SK-N-SH (cell line): ENCODE results near the gene RB1.

Experiments used
- ELF1 ChIP-seq: IDR thresholded peaks from 2 replicates; pipeline ENCODE4 v1.4.0; 2012
- EP300 ChIP-seq, 2 experiments: IDR thresholded peaks; 2 replicates each; pipeline versions ENCODE4 v1.4.0 to v1.6.1; 2012; ENCODE audit warnings: borderline replicate concordance in 1 of 2, low read depth in 1 of 2, low read length in 1 of 2
- EZH2phosphoT487 ChIP-seq: fragments of 200-600 bp; sonication (generic); IDR thresholded peaks from 2 replicates; pipeline ENCODE4 v1.6.1; 2017; ENCODE audit warnings: low read depth, mixed run types, mild to moderate bottlenecking, antibody characterized with exemption, moderate library complexity, borderline replicate concordance
- FOXM1 ChIP-seq: IDR thresholded peaks from 2 replicates; pipeline ENCODE4 v1.4.0; 2012; ENCODE audit warnings: low read depth, mild to moderate bottlenecking
- MEF2A ChIP-seq: IDR thresholded peaks from 2 replicates; pipeline ENCODE4 v1.4.0; 2012; ENCODE audit warnings: low read depth, borderline replicate concordance
- MXI1 ChIP-seq: IDR thresholded peaks from 2 replicates; pipeline ENCODE4 v1.6.1; 2012; ENCODE audit warnings: mild to moderate bottlenecking, low read depth, low read length, improper control_type of control experiment
- NRF1 ChIP-seq: IDR thresholded peaks from 2 replicates; pipeline ENCODE4 v1.6.1; 2012; ENCODE audit warnings: low read depth, mild to moderate bottlenecking, low read length
- RAD21 ChIP-seq: IDR thresholded peaks from 2 replicates; pipeline ENCODE4 v1.6.1; 2012; ENCODE audit warnings: mild to moderate bottlenecking, low read length
- TAF1 ChIP-seq: IDR thresholded peaks from 2 replicates; pipeline ENCODE4 v1.6.1; 2012; ENCODE audit warnings: low read depth, mild to moderate bottlenecking, low read length, moderate library complexity, borderline replicate concordance
- YY1 ChIP-seq: IDR thresholded peaks from 2 replicates; pipeline ENCODE4 v1.4.0; 2012; ENCODE audit warnings: low read depth, mild to moderate bottlenecking
- TF ChIP-seq, protein P1 (sequence below): fragments of 200-600 bp; sonication (generic); IDR thresholded peaks from 2 replicates; pipeline ENCODE4 v1.6.1; 2017; ENCODE audit warnings: antibody characterized with exemption, mild to moderate bottlenecking, moderate library complexity
- TF ChIP-seq, protein P2 (sequence below): IDR thresholded peaks from 2 replicates; pipeline ENCODE4 v1.4.0; 2012; ENCODE audit warnings: low read depth, borderline replicate concordance

DNA sequence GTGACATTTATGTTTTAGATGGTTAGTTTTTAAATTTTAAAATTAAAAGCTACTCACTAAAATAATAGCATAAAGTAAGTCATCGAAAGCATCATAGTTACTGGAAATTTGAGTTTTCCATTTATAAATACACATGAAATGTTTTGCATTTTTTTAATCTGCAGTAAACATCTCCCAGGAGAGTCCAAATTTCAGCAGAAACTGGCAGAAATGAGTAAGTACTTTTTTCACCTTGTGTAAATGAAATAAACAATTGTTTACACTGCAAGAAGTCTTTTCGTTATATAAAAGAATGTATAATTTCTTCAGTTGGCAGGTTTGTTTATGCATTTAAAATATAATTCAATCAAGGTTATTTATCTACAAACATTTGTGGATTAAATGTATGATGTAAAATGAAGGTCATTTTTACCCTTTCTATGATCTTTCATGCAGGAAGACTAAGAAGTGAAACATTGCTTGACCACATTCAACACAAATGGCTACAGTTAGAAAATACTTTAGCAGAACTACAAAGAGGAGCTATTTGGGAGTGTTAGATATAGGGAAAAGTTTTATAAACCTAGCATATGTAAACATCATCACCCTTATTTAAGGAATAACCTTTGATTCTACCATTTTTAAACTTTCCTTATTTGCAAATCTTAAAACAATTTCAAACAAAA lies 173.8 kb downstream of the RB1 start:
- TF ChIP-seq YY1 (no peak), EP300 (IDR thresholded peaks at IDR 0.05; ENCODE audit: borderline replicate concordance in 1 of 2, low read depth in 1 of 2, low read length in 1 of 2) (no peak), MEF2A (no peak), NRF1 (no peak), MXI1 (no peak), RAD21 (no peak), ELF1 (no peak), FOXM1 (no peak), EZH2phosphoT487 (no peak), TAF1 (no peak)
- TF ChIP-seq, protein P1, sequence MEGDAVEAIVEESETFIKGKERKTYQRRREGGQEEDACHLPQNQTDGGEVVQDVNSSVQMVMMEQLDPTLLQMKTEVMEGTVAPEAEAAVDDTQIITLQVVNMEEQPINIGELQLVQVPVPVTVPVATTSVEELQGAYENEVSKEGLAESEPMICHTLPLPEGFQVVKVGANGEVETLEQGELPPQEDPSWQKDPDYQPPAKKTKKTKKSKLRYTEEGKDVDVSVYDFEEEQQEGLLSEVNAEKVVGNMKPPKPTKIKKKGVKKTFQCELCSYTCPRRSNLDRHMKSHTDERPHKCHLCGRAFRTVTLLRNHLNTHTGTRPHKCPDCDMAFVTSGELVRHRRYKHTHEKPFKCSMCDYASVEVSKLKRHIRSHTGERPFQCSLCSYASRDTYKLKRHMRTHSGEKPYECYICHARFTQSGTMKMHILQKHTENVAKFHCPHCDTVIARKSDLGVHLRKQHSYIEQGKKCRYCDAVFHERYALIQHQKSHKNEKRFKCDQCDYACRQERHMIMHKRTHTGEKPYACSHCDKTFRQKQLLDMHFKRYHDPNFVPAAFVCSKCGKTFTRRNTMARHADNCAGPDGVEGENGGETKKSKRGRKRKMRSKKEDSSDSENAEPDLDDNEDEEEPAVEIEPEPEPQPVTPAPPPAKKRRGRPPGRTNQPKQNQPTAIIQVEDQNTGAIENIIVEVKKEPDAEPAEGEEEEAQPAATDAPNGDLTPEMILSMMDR = no peak
- TF ChIP-seq, protein P2, sequence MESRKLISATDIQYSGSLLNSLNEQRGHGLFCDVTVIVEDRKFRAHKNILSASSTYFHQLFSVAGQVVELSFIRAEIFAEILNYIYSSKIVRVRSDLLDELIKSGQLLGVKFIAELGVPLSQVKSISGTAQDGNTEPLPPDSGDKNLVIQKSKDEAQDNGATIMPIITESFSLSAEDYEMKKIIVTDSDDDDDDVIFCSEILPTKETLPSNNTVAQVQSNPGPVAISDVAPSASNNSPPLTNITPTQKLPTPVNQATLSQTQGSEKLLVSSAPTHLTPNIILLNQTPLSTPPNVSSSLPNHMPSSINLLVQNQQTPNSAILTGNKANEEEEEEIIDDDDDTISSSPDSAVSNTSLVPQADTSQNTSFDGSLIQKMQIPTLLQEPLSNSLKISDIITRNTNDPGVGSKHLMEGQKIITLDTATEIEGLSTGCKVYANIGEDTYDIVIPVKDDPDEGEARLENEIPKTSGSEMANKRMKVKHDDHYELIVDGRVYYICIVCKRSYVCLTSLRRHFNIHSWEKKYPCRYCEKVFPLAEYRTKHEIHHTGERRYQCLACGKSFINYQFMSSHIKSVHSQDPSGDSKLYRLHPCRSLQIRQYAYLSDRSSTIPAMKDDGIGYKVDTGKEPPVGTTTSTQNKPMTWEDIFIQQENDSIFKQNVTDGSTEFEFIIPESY = no peak
